Adrenal gland (tissue), 12 donors: ENCODE data around the gene ZBTB40. TPM values are rescaled to one million over a fixed set of nuclear protein-coding genes. Genes with fewer than 3 reads are reported as not detected.

Experiments
- DNase-seq, 7 donors: peaks; one replicate each; pipeline ENCODE4 v3.0.0-alpha.2; 2019 to 2020
- H3K27ac ChIP-seq, 5 donors: fragments of 200-600 bp; sonication (generic) in 4 of 5; 1 replicate in 3 of 5; 2 replicates in 2 of 5; pipeline versions ENCODE4 v1.5.1 to v1.8.0; 2016 to 2020; ENCODE audit warnings: mild to moderate bottlenecking in 1 of 5
- H3K27me3 ChIP-seq: fragments of 200-600 bp; 2 replicates; pipeline ENCODE4 v1.8.0; 2021
- H3K36me3 ChIP-seq, 2 donors: fragments of 200-600 bp; replicated peaks in 1 of 2; 1 replicate in 1 of 2; 2 replicates in 1 of 2; pipeline versions ENCODE4 v1.5.1 to v1.8.0; 2018 to 2022
- H3K4me1 ChIP-seq, 2 donors: fragments of 200-600 bp; replicated peaks in 1 of 2; 1 replicate in 1 of 2; 2 replicates in 1 of 2; pipeline versions ENCODE4 v1.5.1 to v1.8.0; 2018 to 2021
- H3K4me3 ChIP-seq, 4 donors: fragments of 200-600 bp; sonication (generic) in 3 of 4; one replicate each; pipeline ENCODE4 v1.5.1; 2016 to 2018
- H3K9me3 ChIP-seq, 3 donors: fragments of 200-600 bp; sonication (generic) in 1 of 3; replicated peaks in 1 of 3; 1 replicate in 2 of 3; 2 replicates in 1 of 3; pipeline versions ENCODE4 v1.5.1 to v1.8.0; 2016 to 2021
- CTCF ChIP-seq, 6 experiments: fragments of 450-650 bp in 4 of 6; fragments of 200-600 bp in 2 of 6; sonication (generic) in 1 of 6; IDR thresholded peaks; 1 replicate in 5 of 6; 2 replicates in 1 of 6; pipeline versions ENCODE4 v1.5.1 to v1.8.0; 2016 to 2021; ENCODE audit warnings: antibody characterized with exemption in 6 of 6, mild to moderate bottlenecking in 2 of 6, moderate library complexity in 1 of 6
- POLR2A ChIP-seq, 2 donors: fragments of 450-650 bp; IDR thresholded peaks; one replicate each; pipeline ENCODE4 v1.6.1; 2017; ENCODE audit warnings: antibody characterized with exemption in 2 of 2, mild to moderate bottlenecking in 2 of 2, moderate library complexity in 1 of 2
- WGBS, 4 donors: extraction: QIAGEN DNeasy Blood & Tissue Kit in 2 of 4; methylation state at CpG; one replicate each; pipeline versions ENCODE4 v1.1.5 to v1.1.7; 2013 to 2017; 5-methylcytosine and 5-hydroxymethylcytosine counted together
- intact Hi-C, 2 donors: fragments of 100-400 bp; cut with DNase I; formaldehyde crosslinking; loops; one replicate each; pipeline versions ENCODE4 v1.14.1 to v1.15.0; 2022 to 2023
- polyA plus RNA-seq, 3 donors: library from polyadenylated mRNA; stranded (reverse); fragments of 200-250 nt in 2 of 3; fragments of 350-450 nt in 1 of 3; fragmentation: Illumina TruSeq in 1 of 3; extraction: RNeasy Lipid Tissue Mini Kit (QIAGEN cat#74804) in 1 of 3; gene quantifications; one replicate each; pipeline ENCODE4 v1.2.3, GENCODE V29; 2013 to 2014
- total RNA-seq, 9 donors: library from RNA; depleted of rRNA in 4 of 9; stranded (reverse); fragments of >200 nt in 4 of 9; fragments of 120-200 nt in 1 of 9; fragmentation: NEBNext Ultra II Directional in 1 of 9; extraction: Animal tissue kit (Norgen Biotek cat#: 25700) in 1 of 9; gene quantifications; one replicate each; pipeline versions ENCODE4 v1.1.0 to v1.2.4, GENCODE V29; 2013 to 2023
- donor health status: healthy with polysubstance abuse.
- donor health status: Bipolar disorder and iron deficiency.
- donor health status: DM: yes; HTN: yes; CAD: no.
- donor health status: DM: no; HTN: no; CAD: no.
- donor health status: DM: no; HTN: no; CAD: no.
- donor health status: DM: yes; HTN: yes; CAD: no.

Gene ZBTB40
- total and polyA plus RNA-seq, 12 donors: 17.1 to 45.7 (median 27.7) TPM

DNA sequence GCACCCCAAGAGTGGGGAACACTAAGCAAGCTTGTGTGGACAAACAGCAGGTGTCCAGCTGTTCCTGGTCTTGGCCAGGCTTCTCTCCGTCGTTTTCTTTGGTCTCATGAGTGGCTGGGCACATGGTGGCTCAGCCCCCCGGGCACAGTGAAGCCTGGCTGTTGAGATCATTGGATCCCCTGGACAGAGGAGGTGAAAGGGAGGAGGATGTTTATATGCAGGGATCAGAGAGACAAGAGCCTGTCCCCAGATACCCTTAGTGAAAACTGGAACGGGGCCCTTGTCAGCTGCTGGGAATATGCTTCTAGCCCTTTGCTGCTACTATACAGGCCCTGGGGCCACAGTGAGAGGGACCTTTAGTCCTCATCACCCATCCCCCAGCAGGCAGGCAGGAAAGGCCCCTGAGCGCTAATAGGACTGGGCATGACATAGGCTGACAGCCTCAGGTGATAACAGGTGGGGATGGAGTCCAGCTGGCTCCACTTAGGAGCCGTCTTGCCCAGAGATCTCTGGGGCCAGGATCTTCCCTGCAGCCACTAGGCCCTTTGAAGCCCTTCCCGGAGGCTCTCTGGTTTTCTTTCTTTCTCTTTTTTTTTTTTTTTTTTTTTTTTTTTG, 128.0 kb downstream of the ZBTB40 start:
- Histone ChIP-seq H3K4me1 (peaks cover 0 to 14% of the 10 kb centered on the region in 2 donors), H3K27ac (no peak overlapping the region), H3K36me3 (no peaks in the 10 kb centered on the region), H3K4me3 (no peak overlapping the region), H3K9me3 (no peaks in the 10 kb centered on the region), H3K27me3 (no peaks in the 10 kb centered on the region)
- intact Hi-C loops: no loop called here
- 61 to 75% (median 65%) methylated on average over 6 to 7 of the region's 7 CpGs for WGBS, 4 donors
- TF ChIP-seq CTCF (IDR thresholded peaks at IDR 0.05) (no peak), POLR2A (IDR thresholded peaks at IDR 0.05) (no peak)
- peak in 1 of 7 donors; percentile 84 for DNase-seq

Other genes with a start within 250 kb of the ZBTB40 start
- 1 to 10 TPM in 3 of 9 donors, under 1 TPM in 4, not detected in 2; 0.11 to 6.3 (median 0.61) TPM for gene EPHA8, start 111.6 kb downstream of the ZBTB40 start, total RNA-seq
- gene EPHA8, start 111.6 kb downstream of the ZBTB40 start, polyA plus RNA-seq: 10 to 100 TPM in 1 of 3 donors, 1 to 10 TPM in 2; 1.7 to 10.1 (median 2.9) TPM
- gene C1QA, start 184.8 kb downstream of the ZBTB40 start, total RNA-seq: 100 to 1,000 TPM in 8 of 9 donors, 10 to 100 TPM in 1; 47.5 to 953 (median 561) TPM
- 100 to 1,000 TPM in 2 of 3 donors, 10 to 100 TPM in 1; 78.1 to 185 (median 125) TPM for gene C1QA, start 184.8 kb downstream of the ZBTB40 start, polyA plus RNA-seq
- 1,000 to 10,000 TPM in 1 of 9 donors, 100 to 1,000 TPM in 7, 10 to 100 TPM in 1; 24.1 to 1,409 (median 636) TPM for gene C1QC, start 191.8 kb downstream of the ZBTB40 start, total RNA-seq
- 100 to 1,000 TPM in 2 of 3 donors, 10 to 100 TPM in 1; 71.7 to 114 (median 102) TPM for gene C1QC, start 191.8 kb downstream of the ZBTB40 start, polyA plus RNA-seq
- 1,000 to 10,000 TPM in 3 of 9 donors, 100 to 1,000 TPM in 5, 10 to 100 TPM in 1; 55.5 to 1,914 (median 748) TPM for gene C1QB, start 201.4 kb downstream of the ZBTB40 start, total RNA-seq
- gene C1QB, start 201.4 kb downstream of the ZBTB40 start, polyA plus RNA-seq: 100 to 1,000 TPM; 136 to 301 (median 206) TPM